B cell (primary cell): ENCODE data around the gene NKTR. TPM values are rescaled to one million over a fixed set of nuclear protein-coding genes. Genes with fewer than 3 reads are reported as not detected.

Experiments used
- ATAC-seq: fragments of 200-7000 bp; cut with Tn5 transposase; one replicate; pipeline ENCODE4 v1.10.0; 2021; ENCODE audit warnings: low read depth, mild to moderate bottlenecking, moderate number of reproducible peaks, moderate library complexity
- CTCF ChIA-PET: fragments of 350-600 bp; sonication (Branson Sonifier 250); formaldehyde crosslinking; loops from one replicate; lab custom pipeline; 2021; ENCODE audit warnings: antibody characterized with exemption, inconsistent platforms; lab: Charles Lee
- POLR2A ChIA-PET: fragments of 350-600 bp; sonication (Branson Sonifier 250); formaldehyde crosslinking; loops from one replicate; lab custom pipeline; 2021; ENCODE audit warnings: antibody characterized with exemption; lab: Charles Lee
- DNase-seq: peaks from one replicate; pipeline ENCODE4 v3.0.0; 2013
- H2AFZ ChIP-seq: 2 replicates; pipeline ENCODE4 v1.6.1; 2012; ENCODE audit warnings: mild to moderate bottlenecking, low read depth, low read length; ENCODE audit not compliant: insufficient read depth, poor library complexity, severe bottlenecking
- H3K27ac ChIP-seq, 2 donors: 1 replicate in 1 of 2; 2 replicates in 1 of 2; pipeline ENCODE4 v1.5.1; 2012 to 2013; ENCODE audit warnings: low read length in 2 of 2, mild to moderate bottlenecking in 2 of 2, moderate library complexity in 1 of 2
- H3K27me3 ChIP-seq, 4 experiments: fragments of 200-600 bp in 1 of 4; sonication (generic) in 1 of 4; replicated peaks in 1 of 4; 1 replicate in 2 of 4; 2 replicates in 2 of 4; pipeline versions ENCODE4 v1.6.1 to v1.7.0; 2013 to 2016; ENCODE audit warnings: low read length in 3 of 4, mild to moderate bottlenecking in 2 of 4, mixed read lengths in 1 of 4, moderate library complexity in 1 of 4; ENCODE audit not compliant: insufficient read depth in 4 of 4, control insufficient read depth in 3 of 4; ENCODE audit errors: control extremely low read depth in 1 of 4
- H3K36me3 ChIP-seq, 2 experiments: replicated peaks in 1 of 2; 1 replicate in 1 of 2; 2 replicates in 1 of 2; pipeline versions ENCODE4 v1.6.1 to v1.7.1; 2013; ENCODE audit warnings: low read length in 1 of 2; ENCODE audit not compliant: insufficient read depth in 2 of 2, control insufficient read depth in 1 of 2; ENCODE audit errors: control extremely low read depth in 1 of 2, extremely low read depth in 1 of 2
- H3K4me1 ChIP-seq, 2 donors: fragments of 200-600 bp in 1 of 2; sonication (generic) in 1 of 2; 1 replicate in 1 of 2; 2 replicates in 1 of 2; pipeline versions ENCODE4 v1.5.1 to v1.6.1; 2013 to 2017; ENCODE audit warnings: low read length in 2 of 2; ENCODE audit not compliant: control insufficient read depth in 2 of 2, insufficient read depth in 2 of 2
- H3K4me2 ChIP-seq: replicated peaks from 2 replicates; pipeline ENCODE3; 2012; ENCODE audit warnings: mild to moderate bottlenecking, low read depth, low read length; ENCODE audit not compliant: poor library complexity, severe bottlenecking
- H3K4me3 ChIP-seq, 5 experiments: fragments of 200-600 bp in 1 of 5; sonication (generic) in 1 of 5; 1 replicate in 3 of 5; 2 replicates in 2 of 5; pipeline versions ENCODE4 v1.5.1 to v1.7.0; 2011 to 2016; ENCODE audit warnings: low read length in 4 of 5, mild to moderate bottlenecking in 4 of 5, low read depth in 2 of 5, control low read depth in 1 of 5, moderate library complexity in 1 of 5; ENCODE audit not compliant: insufficient read depth in 1 of 5; ENCODE audit errors: control extremely low read depth in 1 of 5, extremely low read depth in 1 of 5
- H3K79me2 ChIP-seq: fragments of 200-600 bp; sonication (generic); one replicate; pipeline ENCODE4 v1.6.0; 2016; ENCODE audit warnings: low read length; ENCODE audit not compliant: control insufficient read depth, insufficient read depth
- H3K9ac ChIP-seq: fragments of 200-600 bp; sonication (generic); 2 replicates; pipeline ENCODE4 v1.6.1; 2017; ENCODE audit warnings: mild to moderate bottlenecking, low read length, moderate library complexity
- H3K9me3 ChIP-seq, 3 donors: one replicate each; pipeline versions ENCODE4 v1.6.1 to v1.7.1; 2013; ENCODE audit warnings: low read length in 2 of 3; ENCODE audit not compliant: control insufficient read depth in 2 of 3, insufficient read depth in 1 of 3; ENCODE audit errors: control extremely low read depth in 1 of 3
- H4K20me1 ChIP-seq: 2 replicates; pipeline ENCODE4 v1.6.0; 2012; ENCODE audit warnings: mild to moderate bottlenecking, low read length; ENCODE audit not compliant: insufficient read depth, control insufficient read depth, poor library complexity, severe bottlenecking
- H3K27ac Mint-ChIP-seq: one replicate; pipeline ENCODE4 v1.8.0; 2021; ENCODE audit warnings: mixed read lengths
- H3K27me3 Mint-ChIP-seq: one replicate; pipeline ENCODE4 v1.8.0; 2021; ENCODE audit warnings: mixed read lengths
- H3K4me1 Mint-ChIP-seq: one replicate; pipeline ENCODE4 v1.8.0; 2021; ENCODE audit warnings: mixed read lengths
- H3K4me3 Mint-ChIP-seq: one replicate; pipeline ENCODE4 v1.8.0; 2021; ENCODE audit warnings: mixed read lengths
- H3K9me3 Mint-ChIP-seq: one replicate; pipeline ENCODE4 v1.8.0; 2022; ENCODE audit warnings: mixed read lengths; ENCODE audit not compliant: insufficient read depth
- CTCF ChIP-seq: fragments of 200-600 bp; IDR thresholded peaks from one replicate; pipeline ENCODE4 v1.8.0; 2022; ENCODE audit warnings: antibody characterized with exemption, mild to moderate bottlenecking
- EZH2 ChIP-seq: IDR thresholded peaks from 2 replicates; pipeline ENCODE4 v1.6.1; 2012; ENCODE audit warnings: borderline replicate concordance, low read depth, mild to moderate bottlenecking, moderate library complexity, low read length; ENCODE audit not compliant: insufficient read depth, poor library complexity, severe bottlenecking
- WGBS: methylation state at CpG from one replicate; pipeline ENCODE4 v1.1.5; 2013; ENCODE audit warnings: missing lambda C conversion rate; ENCODE audit not compliant: insufficient coverage; 5-methylcytosine and 5-hydroxymethylcytosine counted together
- intact Hi-C: fragments of 100-400 bp; cut with micrococcal nuclease; formaldehyde crosslinking; loops from one replicate; pipeline ENCODE4 v1.10.0; 2022
- polyA plus RNA-seq: library from polyadenylated mRNA; depleted of rRNA; stranded (reverse); fragments of >200 nt; gene quantifications from 2 replicates; pipeline ENCODE4 v1.2.3, GENCODE V29; 2012
- total RNA-seq, 2 donors: library from RNA; stranded (reverse); fragments of 120-200 nt in 1 of 2; gene quantifications; 1 replicate in 1 of 2; 2 replicates in 1 of 2; pipeline versions ENCODE4 v1.2.3 to v1.2.4, GENCODE V29; 2013 to 2022

The NKTR gene
- total and polyA plus RNA-seq, 2 donors (not counting 1 experiment from before 2014, with no cell fraction given) = 58.0 to 227 TPM

GRCh38 chr3:42651248-42652091 lies 51.0 kb downstream of the NKTR start:
- peaks cover 0 to 19% of the 10 kb centered on the region in 2 experiments for H3K36me3 ChIP-seq
- intact Hi-C loops = no loop called here
- peaks cover 21% of the 10 kb centered on the region for H3K4me1 Mint-ChIP-seq
- H3K27me3 ChIP-seq = peaks cover 0 to 21% (median 1%) of the 10 kb centered on the region in 4 experiments
- H3K4me1 ChIP-seq = peaks cover 25 to 30% of the 10 kb centered on the region in 2 donors
- no peak overlapping the region for H3K4me3 ChIP-seq
- no peaks in the 10 kb centered on the region for H3K9me3 Mint-ChIP-seq
- CTCF ChIA-PET = interaction anchor here (1.0 to 1.4 kb wide), 5 partner anchors 10 to 94 kb away, joined by 3 to 4 read pairs (median 3); no protein-coding TSS in a partner anchor
- H3K9ac ChIP-seq = no peak overlapping the region
- WGBS = 90% methylated on average over 5 of the region's 9 CpGs
- H2AFZ ChIP-seq = no peak overlapping the region
- no peak overlapping the region for H3K27ac ChIP-seq
- POLR2A ChIA-PET = no interaction called here
- no peak for ATAC-seq
- no peak overlapping the region for H3K4me2 ChIP-seq
- H3K27me3 Mint-ChIP-seq = peaks cover 7% of the 10 kb centered on the region
- no peaks in the 10 kb centered on the region for H4K20me1 ChIP-seq
- no peaks in the 10 kb centered on the region for H3K79me2 ChIP-seq
- TF ChIP-seq CTCF = no peak
- TF ChIP-seq EZH2 = no peak
- peaks cover 0 to 4% (median 0%) of the 10 kb centered on the region in 3 donors for H3K9me3 ChIP-seq
- no peak overlapping the region for H3K27ac Mint-ChIP-seq
- H3K4me3 Mint-ChIP-seq = peak overlapping the region; percentile 5
- DNase-seq = no peak

- DNase-seq = no peak
- H3K9me3 ChIP-seq = peaks cover 0 to 4% (median 0%) of the 10 kb centered on the region in 3 donors
- H3K9ac ChIP-seq = no peak overlapping the region
- 15% methylated on average over 1 of the region's 1 CpG for WGBS
- no peak for TF ChIP-seq EZH2
- no peak for TF ChIP-seq CTCF
- H4K20me1 ChIP-seq = no peaks in the 10 kb centered on the region
- peaks cover 25 to 30% of the 10 kb centered on the region in 2 donors for H3K4me1 ChIP-seq
- Mint-ChIP-seq H3K27me3 (peaks cover 7% of the 10 kb centered on the region), H3K9me3 (no peaks in the 10 kb centered on the region), H3K4me1 (peaks cover 21% of the 10 kb centered on the region), H3K27ac (peak overlapping the region; percentile 17), H3K4me3 (peak overlapping the region; percentile 5)
- peak overlapping the region; percentile 28 for H3K4me2 ChIP-seq
- no peak overlapping the region for H3K27ac ChIP-seq
- peak overlapping the region; percentile 20 for H2AFZ ChIP-seq
- peaks cover 0 to 21% (median 1%) of the 10 kb centered on the region in 4 experiments for H3K27me3 ChIP-seq
- no peak overlapping the region for H3K4me3 ChIP-seq
- no peaks in the 10 kb centered on the region for H3K79me2 ChIP-seq
- H3K36me3 ChIP-seq = peaks cover 0 to 12% of the 10 kb centered on the region in 2 experiments
- intact Hi-C loops = no loop called here
- CTCF ChIA-PET = interaction anchor here (1.0 to 1.4 kb wide), 7 partner anchors 10 to 106 kb away, joined by 3 to 5 read pairs (median 3); no protein-coding TSS in a partner anchor
- POLR2A ChIA-PET = interaction anchor here (0.7 to 0.9 kb wide), 2 partner anchors 10 to 61 kb away, joined by 3 read pairs; no protein-coding TSS in a partner anchor
- ATAC-seq = no peak
Measured at GRCh38 chr3:42652251-42652610, 51.7 kb downstream of the NKTR start.
